Right kidney (tissue), 1 donor: ENCODE measurements around the gene ATP8A1.
A peak's percentile ranks its signal among the peaks of the same experiment; 100 is the strongest.
"Not testable (repeated sequence)": the region's sequence is repeated elsewhere in the genome, so short reads cannot be mapped to it uniquely, and the experiment has no call there.

Experiments used
- DNase-seq: peaks from one replicate; pipeline ENCODE4 v3.0.0-alpha.2; 2016

Gene ATP8A1

DNA sequence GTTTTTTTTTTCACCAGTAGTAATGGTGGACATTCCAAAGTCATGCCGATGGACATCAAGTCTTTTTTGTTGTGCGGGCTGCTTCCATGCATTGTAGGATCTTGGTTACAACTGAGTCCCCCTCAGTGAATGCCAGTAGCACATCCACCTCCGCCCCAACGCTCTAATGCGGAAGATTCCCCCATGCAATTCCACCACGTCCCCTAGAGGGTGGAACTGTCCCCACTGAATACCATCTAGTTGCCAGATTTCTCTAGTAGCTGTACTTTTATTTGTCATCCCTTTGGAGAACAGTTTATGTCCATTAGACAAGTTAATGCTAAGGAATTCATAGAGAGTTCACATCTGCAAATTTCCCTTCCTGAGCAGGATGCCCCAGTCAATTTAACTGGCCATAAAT lies 252.9 kb downstream of the ATP8A1 start:
- no peak for DNase-seq

DNA sequence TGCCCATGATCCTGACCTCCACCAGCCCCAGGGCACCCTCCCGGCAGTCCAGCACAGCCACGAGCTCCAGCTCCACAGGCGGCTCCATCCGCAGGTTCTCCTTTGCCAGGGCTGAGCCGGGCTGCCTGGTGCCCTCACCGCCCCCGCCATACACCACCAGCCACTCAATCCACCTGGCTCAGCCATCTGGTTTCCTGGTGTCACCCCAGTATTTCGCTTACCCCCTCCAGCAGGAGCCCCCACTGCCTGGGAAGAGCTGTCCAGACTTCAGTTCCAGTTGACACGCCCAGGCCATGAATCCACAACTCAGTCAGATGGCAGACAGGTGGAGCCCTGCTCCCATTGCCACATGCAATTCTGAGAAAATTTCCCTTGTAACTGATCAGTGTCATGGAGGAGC lies 255.7 kb downstream of the ATP8A1 start:
- no peak for DNase-seq

GRCh38 chr4:42399393-42399792 lies 257.5 kb downstream of the ATP8A1 start:
- DNase-seq, result no peak

- peak; percentile 72 for DNase-seq
Measured at GRCh38 chr4:42398871-42399331, 258.0 kb downstream of the ATP8A1 start.

GRCh38 chr4:42398171-42398870 lies 258.6 kb downstream of the ATP8A1 start:
- no peak for DNase-seq

DNA sequence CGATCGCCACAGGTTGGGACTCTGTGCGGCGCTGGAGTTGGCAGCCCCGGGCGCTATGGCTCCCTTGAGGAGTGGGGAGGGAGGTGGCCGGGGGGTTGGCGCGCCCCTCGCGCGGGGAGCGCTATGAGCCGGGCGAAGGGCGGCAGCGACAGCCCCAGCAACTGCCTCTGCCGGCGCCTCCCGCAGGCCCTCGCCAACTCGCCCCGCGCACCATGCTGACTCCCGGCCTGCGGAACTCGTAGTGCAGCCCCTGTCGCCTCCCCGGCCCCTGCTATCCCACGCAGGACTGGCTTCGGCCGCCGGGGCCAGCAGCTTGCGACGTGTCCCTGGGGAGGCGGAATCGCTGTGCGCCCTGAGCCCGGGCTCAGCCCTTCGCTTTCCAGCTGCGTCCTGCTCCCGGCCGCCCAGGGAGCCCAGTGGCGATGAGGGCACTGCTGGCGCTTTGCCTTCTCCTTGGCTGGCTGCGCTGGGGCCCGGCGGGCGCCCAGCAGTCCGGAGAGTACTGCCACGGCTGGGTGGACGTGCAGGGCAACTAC lies 259.2 kb downstream of the ATP8A1 start:
- DNase-seq, result peak; percentile 91

- DNase-seq, result peak; percentile 87
Measured at GRCh38 chr4:42396752-42397634, 259.9 kb downstream of the ATP8A1 start, which contains the start of gene SHISA3. SHISA3 (plus strand) TSS chr4:42397488; CDS start chr4:42398057, 569 bp downstream.

DNA sequence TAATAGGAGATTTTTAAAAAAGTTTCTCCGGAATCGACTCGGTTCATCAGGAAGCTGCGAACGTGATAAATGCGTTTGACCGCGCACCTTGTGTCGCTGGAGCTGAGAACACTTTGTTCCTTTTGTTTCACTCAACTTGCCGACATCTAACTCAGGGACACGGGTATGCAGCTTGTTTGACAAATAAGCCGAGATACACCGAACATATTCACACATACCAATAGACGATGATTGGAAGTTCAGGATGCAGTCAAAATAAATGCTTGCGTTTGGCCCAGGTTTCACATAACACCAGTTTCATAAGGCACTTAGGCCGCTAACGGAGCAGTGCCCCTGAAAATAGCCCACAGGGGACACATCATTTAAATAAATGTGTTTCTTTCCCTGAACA lies 260.5 kb downstream of the ATP8A1 start:
- DNase-seq, result no peak

- no peak for DNase-seq
Measured at GRCh38 chr4:42395595-42395994, 261.3 kb downstream of the ATP8A1 start.

DNA sequence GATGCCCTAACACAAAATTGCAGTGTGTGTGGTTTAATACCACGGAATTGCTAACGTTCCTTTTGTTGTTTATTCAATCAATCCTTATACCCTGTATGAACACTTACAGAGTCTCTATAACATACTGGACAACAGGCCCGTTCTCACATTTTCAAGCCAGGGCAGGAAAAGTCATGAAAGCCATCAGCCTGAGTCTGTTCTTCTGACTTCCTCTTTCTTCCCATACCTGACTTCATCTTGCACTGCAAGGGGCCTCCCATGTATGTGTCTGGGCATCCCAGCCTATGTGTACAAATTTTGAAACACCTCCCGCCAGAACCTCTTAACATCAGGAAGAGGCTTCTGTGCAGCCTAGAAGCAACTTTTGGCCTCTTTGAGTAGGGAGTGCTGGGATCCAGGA lies 264.5 kb downstream of the ATP8A1 start:
- no peak for DNase-seq

DNA sequence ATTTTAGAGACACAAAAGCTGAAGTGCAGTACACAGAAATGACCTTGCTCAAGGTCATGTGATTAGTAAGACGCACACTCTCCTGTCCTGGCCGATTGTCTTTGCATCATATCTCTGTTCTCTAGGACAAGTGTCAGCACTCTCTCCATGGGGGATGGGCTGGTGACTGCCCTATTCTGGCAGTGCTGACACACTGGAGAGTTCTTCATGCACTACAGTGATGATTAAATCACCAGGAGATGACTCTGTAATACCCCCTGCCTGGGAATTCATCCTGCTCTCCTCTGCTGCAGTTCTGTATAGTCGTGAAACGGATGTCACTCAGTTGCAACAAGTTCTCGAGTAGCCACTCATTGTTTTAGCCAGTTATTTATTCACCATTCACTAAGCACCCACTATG lies 264.9 kb downstream of the ATP8A1 start:
- no peak for DNase-seq

DNA sequence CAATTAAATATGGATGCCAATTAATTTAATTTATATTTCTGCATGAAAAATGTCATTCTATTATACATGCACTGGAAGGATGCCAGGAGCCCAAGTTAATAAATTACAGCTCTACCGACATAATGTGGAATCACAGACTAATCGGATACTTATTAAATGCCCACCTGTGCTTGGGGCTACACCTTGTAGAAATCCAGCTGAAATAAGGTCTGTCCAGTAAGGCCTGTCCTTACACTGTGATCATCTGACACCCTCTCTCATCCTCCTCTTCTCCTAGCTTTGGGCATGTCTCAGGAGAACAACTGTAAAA lies 265.6 kb downstream of the ATP8A1 start:
- no peak for DNase-seq

DNA sequence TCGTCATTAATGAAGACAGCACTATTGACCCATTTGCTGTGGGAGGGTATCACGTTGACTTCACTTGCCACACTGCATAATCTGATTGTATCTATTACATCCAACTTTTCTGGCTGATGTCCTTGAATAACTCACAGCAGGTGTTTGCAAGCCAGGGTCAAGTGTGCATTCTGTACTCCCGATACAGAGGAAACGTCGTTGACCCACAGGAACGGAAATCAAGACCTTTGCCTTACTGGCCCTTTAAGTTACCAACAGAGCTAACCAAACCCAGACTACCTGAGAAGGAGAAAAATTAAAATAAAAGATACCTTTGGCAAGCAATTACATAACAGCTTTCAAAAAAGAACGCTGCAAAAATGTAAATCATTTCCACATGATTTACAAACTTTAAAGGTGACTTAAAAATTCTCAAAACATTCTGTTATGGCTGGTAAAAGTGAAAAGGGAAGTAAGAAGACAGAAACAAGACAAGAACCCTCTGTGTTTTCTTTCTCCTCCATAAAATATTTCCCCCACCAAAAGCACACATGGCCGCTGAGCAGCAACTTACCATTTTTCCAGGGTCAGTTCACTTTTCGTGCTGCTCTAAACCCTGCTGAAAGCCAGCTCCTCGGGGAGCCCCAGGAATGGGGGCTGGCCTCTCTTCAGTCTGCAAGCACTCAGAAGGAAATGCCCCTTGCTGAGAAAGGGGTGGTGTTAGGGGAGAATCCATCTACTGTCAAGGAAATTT lies 266.1 kb downstream of the ATP8A1 start:
- no peak for DNase-seq

DNA sequence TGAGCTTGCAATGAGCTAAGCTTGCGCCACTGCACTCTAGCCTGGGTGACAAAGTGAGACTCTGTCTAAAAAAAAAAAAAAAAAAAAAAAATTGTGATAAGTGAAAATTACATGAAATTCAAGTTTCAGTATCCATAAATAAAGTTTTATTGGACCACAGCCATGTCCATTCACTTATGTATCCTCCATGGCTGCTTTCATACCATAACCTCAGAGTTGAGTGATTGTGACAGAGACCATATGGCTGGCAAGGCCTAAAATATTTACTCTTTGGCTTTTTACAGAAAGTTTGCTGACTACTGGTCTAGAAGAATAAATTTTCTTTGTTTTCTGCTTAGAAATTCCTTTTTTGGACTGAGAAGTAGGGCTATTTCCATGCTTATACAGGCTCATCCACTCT lies 271.4 kb downstream of the ATP8A1 start:
- no peak for DNase-seq

GRCh38 chr4:42381666-42382065 lies 275.2 kb downstream of the ATP8A1 start:
- DNase-seq, result no peak

GRCh38 chr4:42377497-42377896 lies 279.4 kb downstream of the ATP8A1 start:
- no peak for DNase-seq

- not testable (repeated sequence) for DNase-seq
Measured at GRCh38 chr4:42372303-42372702, 284.6 kb downstream of the ATP8A1 start.

DNA sequence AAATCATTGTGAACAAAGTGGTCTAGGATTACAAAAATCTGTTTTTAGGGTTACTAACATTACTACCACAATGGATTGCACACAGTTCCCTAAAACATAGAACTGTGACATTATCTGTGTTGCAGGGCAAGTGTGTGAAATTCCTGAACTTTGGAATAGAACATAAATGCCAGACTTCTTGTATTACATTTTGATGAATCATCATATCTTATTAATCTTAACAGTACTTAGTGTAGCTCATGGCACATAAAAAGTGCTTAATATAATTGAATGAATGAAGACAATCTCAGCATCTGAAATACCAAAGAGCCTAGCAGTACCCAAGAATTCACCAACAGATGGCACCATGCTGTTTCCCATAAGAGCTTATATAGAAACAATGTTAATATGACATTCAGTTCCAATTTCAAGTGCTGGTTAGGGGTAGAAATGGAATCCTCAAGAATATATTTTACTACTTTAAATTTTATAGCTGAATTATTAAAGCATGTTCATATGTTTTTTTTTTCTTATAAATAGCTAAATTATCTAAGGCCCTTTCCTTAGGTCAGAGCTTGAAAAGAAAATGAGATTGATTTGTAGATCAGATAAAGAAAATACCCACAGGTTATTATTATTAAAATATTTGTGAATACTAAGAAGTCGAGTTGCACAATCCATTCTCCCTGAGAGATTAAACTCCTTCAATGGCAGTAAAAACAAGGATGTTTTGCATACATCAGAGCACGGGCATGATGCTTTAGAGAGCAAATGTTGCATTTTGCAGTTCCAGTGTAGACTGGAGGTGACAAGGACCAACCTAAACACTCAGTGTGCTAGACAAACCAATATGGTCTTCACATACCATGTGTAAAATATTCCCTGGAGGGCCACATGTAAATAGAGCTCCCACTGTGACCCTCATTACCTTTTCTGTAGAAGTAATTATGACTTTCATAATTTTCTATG lies 285.3 kb downstream of the ATP8A1 start:
- DNase-seq, result no peak

- no peak for DNase-seq
Measured at GRCh38 chr4:42369489-42369888, 287.4 kb downstream of the ATP8A1 start.

- DNase-seq, result no peak
Measured at GRCh38 chr4:42366959-42367358, 289.9 kb downstream of the ATP8A1 start.

DNA sequence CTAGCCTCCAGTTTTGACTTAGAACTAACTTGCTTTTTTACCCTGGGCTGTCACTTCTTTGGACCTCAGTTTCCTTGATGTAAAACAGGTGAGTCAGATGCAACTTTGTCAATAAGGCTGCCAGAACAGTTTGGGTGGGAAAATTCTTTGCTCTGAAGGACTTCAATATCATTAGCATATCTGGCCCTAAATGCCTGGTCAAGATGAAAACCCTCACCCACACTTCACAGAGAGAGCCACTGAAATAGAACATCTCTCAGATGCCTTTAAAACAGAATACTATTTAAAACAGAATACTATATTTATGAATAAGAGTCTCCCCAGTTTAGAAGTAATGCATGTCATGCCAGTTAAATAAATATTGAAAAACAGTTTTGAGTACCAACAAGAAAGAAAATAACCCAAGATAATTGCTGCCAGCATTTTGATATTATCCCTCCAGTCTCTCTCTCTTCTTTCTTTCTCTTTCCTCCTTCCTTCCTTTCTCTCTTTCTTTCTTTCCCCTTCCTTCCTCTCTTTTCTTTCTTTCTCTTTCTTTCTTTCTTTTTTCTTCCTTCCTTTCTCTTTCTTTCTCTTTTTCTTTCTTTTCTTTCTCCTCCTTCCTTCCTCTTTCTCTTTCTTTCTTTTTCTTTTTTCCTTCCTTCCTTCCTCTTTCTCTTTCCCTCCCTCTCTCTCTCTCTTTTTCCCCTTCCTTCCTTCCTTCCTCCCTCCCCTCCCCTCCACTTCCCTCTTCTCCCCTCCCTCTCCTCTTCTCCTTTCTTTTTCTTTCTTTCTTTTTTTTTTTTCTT lies 292.4 kb downstream of the ATP8A1 start:
- DNase-seq, result no peak
